ENCODE results near the gene L3MBTL3.
"Not testable (repeated sequence)": the region's sequence is repeated elsewhere in the genome, so short reads cannot be mapped to it uniquely, and the experiment has no call there.

- not testable (repeated sequence) for TF ChIP-seq CTCF (IDR thresholded peaks at IDR 0.05); ZFX (IDR thresholded peaks at IDR 0.05; ENCODE audit: borderline replicate concordance)
These were observed 155.1 kb downstream of the L3MBTL3 start for GRCh38 chr6:130173377-130174004.

Data from 22Rv1 (cell line).